Measurements from ENCODE around the gene CLTC.

Gene CLTC

DNA sequence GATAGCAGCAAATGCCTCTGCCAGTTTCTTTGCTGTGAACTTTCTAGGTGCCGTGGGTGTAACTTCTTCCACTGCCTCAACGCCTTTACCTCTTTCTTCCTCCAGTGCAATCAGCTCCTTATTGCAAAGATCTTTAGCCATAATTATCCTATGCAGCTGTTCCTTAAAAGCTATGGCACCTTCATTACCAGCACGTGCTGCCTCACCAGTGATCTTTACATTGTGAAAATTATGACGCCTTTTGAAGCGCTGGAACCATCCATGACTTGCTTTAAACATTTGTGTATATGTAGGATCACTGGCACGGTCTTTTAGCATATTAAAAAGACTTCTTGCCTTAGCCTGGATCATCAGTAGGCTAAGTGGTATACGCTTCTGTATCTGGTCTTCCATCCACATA, 79.5 kb downstream of the CLTC start:
- DNase-seq (ENCODE audit: low read depth in 2 of 2): no peak
- TF ChIP-seq, protein P1, sequence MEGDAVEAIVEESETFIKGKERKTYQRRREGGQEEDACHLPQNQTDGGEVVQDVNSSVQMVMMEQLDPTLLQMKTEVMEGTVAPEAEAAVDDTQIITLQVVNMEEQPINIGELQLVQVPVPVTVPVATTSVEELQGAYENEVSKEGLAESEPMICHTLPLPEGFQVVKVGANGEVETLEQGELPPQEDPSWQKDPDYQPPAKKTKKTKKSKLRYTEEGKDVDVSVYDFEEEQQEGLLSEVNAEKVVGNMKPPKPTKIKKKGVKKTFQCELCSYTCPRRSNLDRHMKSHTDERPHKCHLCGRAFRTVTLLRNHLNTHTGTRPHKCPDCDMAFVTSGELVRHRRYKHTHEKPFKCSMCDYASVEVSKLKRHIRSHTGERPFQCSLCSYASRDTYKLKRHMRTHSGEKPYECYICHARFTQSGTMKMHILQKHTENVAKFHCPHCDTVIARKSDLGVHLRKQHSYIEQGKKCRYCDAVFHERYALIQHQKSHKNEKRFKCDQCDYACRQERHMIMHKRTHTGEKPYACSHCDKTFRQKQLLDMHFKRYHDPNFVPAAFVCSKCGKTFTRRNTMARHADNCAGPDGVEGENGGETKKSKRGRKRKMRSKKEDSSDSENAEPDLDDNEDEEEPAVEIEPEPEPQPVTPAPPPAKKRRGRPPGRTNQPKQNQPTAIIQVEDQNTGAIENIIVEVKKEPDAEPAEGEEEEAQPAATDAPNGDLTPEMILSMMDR (IDR thresholded peaks at IDR 0.05; ENCODE audit: low read depth, low read length): no peak
- no peak overlapping the region for H3K4me3 ChIP-seq (replicated peaks in 1 of 2; ENCODE audit: low read depth in 2 of 2, low read length in 2 of 2)

DNA sequence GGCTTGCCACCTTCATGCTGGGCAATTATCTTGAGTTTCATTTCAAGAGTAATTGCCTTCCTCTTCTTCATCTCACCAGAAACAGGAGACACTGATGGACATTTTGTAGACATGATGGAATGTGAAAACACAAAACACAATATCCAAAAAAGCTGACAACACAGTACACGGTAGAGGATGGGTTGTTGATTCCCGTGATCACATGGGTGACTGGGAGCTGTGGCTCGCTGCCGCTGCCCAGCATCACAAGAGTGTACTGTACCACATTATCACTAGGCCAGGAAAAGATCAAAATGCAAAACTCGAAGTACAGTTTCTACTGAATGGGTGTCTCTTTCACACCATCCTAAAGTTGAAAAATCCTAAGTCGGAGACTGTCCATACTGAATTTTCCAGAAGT, 80.1 kb downstream of the CLTC start:
- TF ChIP-seq, protein P1 (IDR thresholded peaks at IDR 0.05; ENCODE audit: low read depth, low read length): no peak
- DNase-seq (ENCODE audit: low read depth in 2 of 2): no peak
- no peak overlapping the region for H3K4me3 ChIP-seq (replicated peaks in 1 of 2; ENCODE audit: low read depth in 2 of 2, low read length in 2 of 2)

DNA sequence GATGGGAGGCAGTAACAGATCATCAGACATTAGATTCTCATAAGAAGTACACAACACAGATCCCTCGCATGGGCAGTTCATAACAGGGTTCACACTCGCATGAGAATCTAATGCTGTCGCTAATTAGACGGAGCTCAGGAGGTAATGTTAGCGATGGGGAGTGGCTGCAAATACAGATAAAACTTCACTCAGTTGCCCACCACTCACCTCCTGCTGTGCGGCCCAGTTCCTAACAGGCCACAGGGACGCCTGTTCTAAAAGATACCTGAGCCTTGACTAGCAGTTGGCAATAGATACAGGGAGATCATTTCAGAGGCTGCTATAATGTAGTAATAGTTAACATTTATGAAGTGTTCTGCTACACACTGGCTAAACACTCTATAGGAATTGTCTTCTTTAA, 82.6 kb downstream of the CLTC start:
- H3K4me3 ChIP-seq (replicated peaks in 1 of 2; ENCODE audit: low read depth in 2 of 2, low read length in 2 of 2): no peak overlapping the region
- no peak for DNase-seq (ENCODE audit: low read depth in 2 of 2)
- TF ChIP-seq, protein P1 (IDR thresholded peaks at IDR 0.05; ENCODE audit: low read depth, low read length): no peak

DNA sequence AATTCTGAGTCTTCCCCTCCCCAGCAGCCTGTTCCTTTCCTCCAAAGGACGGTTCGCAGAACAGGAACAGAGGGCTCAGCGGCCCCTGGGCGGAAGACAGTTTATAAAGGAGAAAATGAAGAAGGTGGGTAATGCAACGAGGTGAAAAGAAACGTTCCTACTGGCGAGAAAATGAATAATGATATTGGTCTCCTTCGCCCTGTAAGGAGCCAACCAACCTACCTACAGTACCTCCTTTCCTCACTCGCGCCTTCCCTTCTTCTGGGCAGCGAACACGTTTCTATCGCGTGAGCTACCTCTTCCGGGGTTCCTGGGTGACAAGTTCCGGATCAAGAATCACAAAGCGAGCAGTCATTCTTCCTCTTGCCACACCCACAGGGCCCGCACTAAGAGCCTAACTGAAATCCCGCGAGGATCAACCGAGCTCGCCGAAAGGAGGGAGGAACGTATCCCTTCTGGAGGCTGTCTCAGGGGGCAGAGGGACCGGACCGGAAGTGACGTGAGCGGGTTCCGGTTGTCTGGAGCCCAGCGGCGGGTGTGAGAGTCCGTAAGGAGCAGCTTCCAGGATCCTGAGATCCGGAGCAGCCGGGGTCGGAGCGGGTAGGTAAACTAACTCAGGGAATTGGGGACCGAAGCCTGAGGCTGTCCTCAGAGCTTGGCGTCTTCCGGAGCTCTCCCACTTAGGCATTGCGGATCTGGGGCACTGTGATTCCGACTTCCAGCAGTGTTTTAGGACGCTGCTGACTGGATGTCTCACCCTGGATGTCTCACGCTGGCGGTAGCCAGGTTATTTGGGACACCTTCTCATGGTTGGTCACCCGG, 87.7 kb downstream of the CLTC start, which contains the start of the genes PTRH2 and VMP1:
TSS of gene PTRH2 (minus strand) at position 282 of the 822 bp plus-strand sequence. CDS start 9,452 bp downstream, outside the sequence.
TSS of gene VMP1 (plus strand) at position 506 of the 822 bp plus-strand sequence. CDS start 23,793 bp downstream, outside the sequence.
- peak; percentile 100 for DNase-seq (ENCODE audit: low read depth in 2 of 2)
- peak within 1 kb of the TSS; percentile 82 to 94 for H3K4me3 ChIP-seq (replicated peaks in 1 of 2; ENCODE audit: low read depth in 2 of 2, low read length in 2 of 2)
- TF ChIP-seq, protein P1 (IDR thresholded peaks at IDR 0.05; ENCODE audit: low read depth, low read length): no peak

DNA sequence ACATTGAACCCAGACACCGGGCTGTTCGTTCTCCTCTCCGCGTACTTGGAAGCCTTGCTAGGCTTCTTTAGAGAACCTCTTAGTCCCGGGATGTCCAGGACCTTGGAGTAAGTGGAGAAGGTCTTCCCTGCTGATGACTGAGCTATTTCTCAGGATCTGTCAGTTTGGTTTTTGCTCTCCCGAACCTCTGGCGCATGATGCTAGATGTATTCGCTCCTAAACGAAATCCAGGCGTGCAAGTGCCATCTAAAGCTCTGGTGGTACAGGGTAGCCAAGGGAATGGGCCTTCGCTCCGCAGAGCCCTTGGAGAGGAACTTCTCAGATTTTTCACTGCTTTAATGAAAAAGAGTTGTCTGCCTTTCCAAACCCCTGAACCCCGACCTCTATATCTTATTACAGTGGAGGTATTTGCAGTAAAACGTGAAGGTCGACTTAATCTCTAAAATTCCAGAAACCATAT, 88.3 kb downstream of the CLTC start:
- TF ChIP-seq, protein P1 (IDR thresholded peaks at IDR 0.05; ENCODE audit: low read depth, low read length): no peak
- peak in 1 of 2 donors; percentile 40 for DNase-seq (ENCODE audit: low read depth in 2 of 2)
- H3K4me3 ChIP-seq (replicated peaks in 1 of 2; ENCODE audit: low read depth in 2 of 2, low read length in 2 of 2): peak overlapping the region; percentile 82 to 94

DNA sequence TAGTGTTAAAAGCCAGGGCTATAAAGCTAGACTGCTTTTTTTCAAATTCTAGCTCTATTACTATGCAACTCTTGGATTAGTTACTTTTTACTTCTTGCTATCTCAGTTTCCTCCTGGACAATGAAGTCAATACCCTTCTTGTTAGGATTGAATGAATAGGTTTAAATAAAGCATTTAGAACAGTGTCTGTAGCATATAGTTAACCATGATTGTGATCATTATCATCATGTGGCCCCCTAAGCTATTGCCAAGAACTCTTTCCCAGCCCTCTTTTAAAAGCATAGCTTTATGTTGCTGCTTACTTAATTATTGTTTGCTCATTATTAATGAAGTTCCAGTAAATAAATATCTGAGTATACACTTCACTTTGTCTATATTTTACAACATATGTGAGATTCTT, 92.2 kb downstream of the CLTC start:
- no peak for DNase-seq (ENCODE audit: low read depth in 2 of 2)
- TF ChIP-seq, protein P1 (IDR thresholded peaks at IDR 0.05; ENCODE audit: low read depth, low read length): no peak
- H3K4me3 ChIP-seq (replicated peaks in 1 of 2; ENCODE audit: low read depth in 2 of 2, low read length in 2 of 2): no peak overlapping the region
